Measurements from ENCODE around the gene TRIM45.

DNA sequence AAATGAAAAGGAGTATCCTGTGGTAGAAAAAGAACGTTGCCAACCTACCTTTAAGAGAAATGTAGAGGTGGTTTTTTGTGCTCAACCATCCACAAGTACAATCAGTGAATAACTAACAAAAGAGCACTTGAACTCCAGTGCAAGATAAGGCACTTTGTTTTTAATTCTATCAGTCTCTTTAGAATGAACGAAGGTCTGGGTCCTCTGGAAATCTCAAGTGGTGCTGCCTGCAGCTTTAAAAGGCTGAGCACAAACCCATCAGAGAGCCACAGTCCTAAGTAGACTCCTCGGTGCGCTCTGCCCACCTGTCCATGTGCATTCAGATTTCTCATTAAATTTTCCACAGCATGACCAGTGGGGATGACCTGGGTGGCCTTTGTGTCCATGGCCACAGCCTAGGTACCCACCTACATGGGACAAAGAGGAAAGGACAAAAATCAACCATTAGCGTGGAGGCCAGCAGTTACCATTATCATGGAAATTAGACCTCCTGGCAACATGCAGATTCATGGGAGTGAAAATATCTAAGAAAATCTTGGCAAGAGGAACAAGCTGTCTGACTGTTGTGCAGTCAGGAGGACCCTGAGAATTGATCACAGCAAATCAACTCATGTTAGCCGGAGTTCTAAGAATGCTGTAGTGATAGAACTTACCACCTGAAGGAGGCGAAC lies 9.4 kb downstream of the TRIM45 start:
- no peak for TF ChIP-seq POLR2A (IDR thresholded peaks at IDR 0.05)
- TF ChIP-seq, protein P1, sequence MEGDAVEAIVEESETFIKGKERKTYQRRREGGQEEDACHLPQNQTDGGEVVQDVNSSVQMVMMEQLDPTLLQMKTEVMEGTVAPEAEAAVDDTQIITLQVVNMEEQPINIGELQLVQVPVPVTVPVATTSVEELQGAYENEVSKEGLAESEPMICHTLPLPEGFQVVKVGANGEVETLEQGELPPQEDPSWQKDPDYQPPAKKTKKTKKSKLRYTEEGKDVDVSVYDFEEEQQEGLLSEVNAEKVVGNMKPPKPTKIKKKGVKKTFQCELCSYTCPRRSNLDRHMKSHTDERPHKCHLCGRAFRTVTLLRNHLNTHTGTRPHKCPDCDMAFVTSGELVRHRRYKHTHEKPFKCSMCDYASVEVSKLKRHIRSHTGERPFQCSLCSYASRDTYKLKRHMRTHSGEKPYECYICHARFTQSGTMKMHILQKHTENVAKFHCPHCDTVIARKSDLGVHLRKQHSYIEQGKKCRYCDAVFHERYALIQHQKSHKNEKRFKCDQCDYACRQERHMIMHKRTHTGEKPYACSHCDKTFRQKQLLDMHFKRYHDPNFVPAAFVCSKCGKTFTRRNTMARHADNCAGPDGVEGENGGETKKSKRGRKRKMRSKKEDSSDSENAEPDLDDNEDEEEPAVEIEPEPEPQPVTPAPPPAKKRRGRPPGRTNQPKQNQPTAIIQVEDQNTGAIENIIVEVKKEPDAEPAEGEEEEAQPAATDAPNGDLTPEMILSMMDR (IDR thresholded peaks at IDR 0.05) = no peak
